Fibroblast of pulmonary artery (primary cell): ENCODE data around the gene RGS11.

Experiments used
- DNase-seq: peaks from one replicate; pipeline ENCODE4 v3.0.0-alpha.2; 2010; ENCODE audit warnings: low read depth
- H3K4me3 ChIP-seq: replicated peaks from 2 replicates; pipeline ENCODE4 v1.5.1; 2011; ENCODE audit warnings: low read depth, mild to moderate bottlenecking, control low read depth, low read length, moderate library complexity
- TF ChIP-seq, protein P1 (sequence below): IDR thresholded peaks from 2 replicates; pipeline ENCODE4 v1.5.1; 2011; ENCODE audit warnings: mild to moderate bottlenecking, control low read depth, low read length, inconsistent platforms; ENCODE audit errors: missing control alignments

RGS11 gene

DNA sequence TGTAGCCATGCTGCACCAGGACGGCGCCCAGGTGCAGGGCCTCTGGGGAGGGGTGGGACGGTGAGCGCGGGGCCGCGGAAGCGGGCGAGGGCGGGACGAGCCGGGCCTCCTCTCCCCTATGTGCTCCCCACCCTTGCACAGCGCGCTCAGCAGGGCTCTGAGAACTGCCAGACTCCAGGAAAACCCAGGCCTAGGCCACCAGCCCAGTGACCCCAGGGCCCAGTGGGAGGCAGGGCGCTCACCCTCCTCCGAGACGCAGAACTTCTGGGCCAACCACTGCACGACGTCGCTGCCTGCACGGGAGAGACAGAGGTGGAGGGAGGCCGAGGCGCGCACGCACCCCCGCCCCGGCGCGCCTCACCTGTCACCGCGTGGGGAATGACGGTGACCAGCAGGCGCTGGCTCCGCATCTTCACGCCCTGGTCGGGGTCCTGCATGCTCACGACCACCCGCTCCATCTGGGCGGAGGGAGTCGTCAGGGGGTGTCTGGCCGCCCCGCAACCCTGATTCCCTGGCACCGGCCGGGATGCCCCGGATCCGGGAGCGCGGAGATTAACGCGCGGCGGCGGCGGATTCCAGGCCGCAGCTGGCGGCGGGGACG lies 603 bp downstream of the RGS11 start:
- peak overlapping the region; percentile 28 for H3K4me3 ChIP-seq
- TF ChIP-seq, protein P1, sequence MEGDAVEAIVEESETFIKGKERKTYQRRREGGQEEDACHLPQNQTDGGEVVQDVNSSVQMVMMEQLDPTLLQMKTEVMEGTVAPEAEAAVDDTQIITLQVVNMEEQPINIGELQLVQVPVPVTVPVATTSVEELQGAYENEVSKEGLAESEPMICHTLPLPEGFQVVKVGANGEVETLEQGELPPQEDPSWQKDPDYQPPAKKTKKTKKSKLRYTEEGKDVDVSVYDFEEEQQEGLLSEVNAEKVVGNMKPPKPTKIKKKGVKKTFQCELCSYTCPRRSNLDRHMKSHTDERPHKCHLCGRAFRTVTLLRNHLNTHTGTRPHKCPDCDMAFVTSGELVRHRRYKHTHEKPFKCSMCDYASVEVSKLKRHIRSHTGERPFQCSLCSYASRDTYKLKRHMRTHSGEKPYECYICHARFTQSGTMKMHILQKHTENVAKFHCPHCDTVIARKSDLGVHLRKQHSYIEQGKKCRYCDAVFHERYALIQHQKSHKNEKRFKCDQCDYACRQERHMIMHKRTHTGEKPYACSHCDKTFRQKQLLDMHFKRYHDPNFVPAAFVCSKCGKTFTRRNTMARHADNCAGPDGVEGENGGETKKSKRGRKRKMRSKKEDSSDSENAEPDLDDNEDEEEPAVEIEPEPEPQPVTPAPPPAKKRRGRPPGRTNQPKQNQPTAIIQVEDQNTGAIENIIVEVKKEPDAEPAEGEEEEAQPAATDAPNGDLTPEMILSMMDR: no peak

DNA sequence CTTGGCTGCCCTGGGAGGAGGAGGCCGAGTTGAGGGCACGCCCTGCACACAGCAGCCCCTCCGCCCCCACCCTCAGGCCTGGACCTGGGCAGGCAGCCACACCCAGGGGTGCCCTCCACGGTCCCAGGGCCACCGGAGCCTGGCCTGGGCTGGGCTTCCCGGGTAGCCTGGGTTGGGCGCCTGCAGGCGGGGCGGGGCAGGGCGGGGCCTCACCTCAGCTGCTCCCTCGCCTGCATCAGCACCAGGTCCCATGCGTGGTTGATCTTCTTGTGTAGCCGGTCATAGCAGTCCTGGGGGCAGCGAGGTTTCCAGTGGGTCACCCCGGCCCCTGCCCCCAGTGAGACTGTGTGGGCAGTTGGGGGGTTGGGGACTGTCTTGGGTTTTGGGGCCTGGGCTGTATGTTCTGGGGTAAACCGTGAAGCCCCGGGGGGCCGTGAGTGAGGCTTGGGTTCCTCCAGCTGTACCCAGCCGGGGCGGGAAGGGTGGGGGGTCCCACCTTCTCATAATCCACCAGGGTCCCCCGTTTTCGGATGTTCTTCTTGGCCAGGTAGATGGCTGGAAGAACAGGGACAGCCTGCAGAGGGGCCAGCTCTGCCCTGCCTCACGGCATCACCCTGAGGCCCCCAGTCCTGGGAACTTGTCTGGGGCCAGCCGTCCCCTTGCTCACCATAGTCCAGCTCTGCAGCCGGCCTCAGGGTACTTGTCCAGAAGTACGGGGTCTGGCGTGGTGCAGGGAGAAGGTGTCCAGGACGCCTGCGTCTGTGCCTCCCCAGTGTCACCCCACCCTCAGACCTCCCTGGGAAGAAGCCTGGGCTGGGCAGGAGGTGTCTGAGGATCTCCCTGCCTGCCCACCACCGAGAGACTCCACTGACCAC lies 2.0 kb downstream of the RGS11 start:
- no peak for DNase-seq
- TF ChIP-seq, protein P1: no peak
- no peak overlapping the region for H3K4me3 ChIP-seq

More for the DNA sequence above, 603 bp downstream of the RGS11 start:
- DNase-seq: no peak

DNA sequence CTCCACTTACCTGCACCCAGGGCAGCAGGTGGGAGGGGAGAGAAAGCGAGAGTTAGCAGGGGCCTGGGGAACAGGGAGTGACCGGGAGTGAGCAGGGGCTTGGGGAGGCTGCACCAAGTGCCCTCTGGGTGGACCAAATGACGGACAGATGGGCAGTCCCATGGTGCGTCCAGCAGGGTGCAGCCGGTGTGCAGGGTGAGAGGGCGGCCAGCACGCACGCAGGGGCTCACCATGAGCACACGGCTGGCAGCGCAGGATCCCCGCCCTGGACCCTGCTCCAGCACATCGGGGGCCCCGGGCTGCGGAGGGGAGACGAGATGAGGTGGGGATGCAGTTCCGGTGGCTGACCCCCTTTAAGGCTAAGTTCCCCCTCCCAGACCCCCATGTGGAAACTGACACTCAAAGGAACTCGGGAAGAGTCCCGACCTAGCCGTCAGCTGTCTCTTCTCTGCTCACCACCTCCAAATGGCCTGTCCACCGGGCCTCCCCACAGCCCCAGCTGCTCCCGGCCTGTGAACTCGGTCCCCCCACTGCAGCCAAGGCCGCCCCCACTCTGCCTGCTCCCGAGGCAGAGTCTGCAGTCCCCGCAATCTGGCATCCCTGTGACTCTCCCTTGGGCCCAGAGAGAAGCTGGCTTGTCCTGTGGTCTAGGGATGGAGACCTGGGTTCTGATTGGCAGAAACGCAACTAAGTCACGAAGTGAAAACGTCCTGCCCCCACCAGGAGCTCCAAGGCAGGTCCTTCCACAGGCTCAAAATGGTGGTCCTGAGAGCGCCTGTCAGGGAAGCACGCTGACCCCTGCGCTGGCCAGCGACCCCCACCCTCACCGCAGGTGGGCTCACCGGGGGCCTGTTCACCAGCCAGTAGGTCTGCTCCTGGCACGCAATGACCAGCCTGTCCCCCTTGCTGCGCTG lies 2.9 kb downstream of the RGS11 start:
- H3K4me3 ChIP-seq: no peak overlapping the region
- DNase-seq: no peak

DNA sequence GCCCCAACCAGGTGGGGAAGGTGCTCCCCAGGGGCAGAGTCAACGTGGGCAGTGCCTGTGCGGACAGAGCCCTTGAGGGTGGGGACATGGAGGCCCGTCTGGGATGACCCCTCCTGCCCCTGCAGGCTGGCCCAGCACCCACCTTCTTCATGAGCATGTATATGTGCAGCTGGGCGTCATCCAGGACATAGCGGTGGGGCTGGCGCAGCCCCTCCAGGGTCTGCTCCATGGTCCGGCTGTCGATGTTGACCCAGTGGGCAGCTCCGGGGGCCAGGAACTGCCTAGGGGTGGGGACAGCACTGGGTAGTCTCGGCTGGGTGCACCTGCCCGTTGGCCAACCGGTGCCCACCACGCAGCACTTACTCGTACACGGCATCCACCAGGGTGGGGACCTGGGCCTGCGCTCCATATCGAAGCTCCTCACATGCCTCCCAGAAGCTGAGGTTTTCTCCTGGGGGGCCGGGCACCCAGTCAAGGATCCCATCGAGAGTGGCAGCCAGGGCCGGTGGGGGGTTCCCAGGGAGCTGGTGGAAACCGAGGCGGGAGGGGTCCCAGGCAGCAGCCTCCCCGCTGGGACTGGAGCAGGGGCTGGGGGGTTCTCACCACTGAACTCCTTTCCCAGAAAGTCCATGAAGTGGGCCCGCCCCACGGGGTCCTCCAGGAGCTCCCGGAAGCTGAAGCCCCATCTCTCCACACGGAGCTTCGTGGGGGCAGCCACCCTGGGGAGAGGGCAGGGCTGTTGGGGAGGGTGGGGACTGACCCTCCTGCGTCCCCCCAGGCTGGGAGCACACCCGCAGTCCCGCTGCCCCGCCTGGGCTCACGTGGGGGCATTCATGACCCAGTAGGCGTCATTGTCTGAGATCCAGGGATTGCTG lies 5.1 kb downstream of the RGS11 start:
- no peak overlapping the region for H3K4me3 ChIP-seq
- no peak for DNase-seq
- TF ChIP-seq, protein P1: no peak

More for the DNA sequence above, 2.9 kb downstream of the RGS11 start:
- TF ChIP-seq, protein P1: no peak

DNA sequence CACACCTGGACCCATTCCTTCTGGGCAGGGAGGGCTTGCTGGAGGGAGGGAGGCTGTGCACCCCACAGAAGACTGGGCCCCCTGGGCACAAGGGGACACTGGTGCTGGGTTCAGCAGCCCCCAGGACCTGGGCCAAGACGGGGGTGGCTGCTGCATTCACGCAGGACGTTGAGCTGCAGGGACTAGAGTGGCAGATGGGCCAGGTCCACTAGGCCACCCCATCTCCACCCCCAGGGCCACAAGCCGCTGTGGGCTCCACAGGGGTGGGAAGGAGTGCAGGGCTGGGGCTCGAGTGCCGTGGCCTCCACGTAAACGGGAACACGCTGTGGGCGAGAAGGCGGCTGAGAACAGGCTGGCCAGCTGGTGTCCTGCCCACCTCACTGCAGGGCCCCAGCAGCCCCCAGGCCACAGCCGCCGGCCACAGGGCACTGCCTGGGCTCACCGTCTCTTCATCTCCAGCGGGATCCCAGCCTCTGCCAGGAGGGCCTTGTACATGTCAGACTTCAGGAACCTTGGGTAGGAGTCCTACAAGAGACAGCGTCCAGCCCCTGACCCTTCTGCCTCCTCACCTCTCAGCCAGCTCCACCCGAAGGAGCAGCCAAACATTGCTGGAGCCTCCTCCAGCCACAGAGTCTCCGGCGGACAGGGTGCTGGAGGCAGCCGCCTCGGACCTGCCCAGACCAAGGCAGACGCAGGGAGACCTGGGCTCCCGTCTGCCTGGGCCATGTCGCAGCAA lies 6.5 kb downstream of the RGS11 start:
- TF ChIP-seq, protein P1: no peak
- DNase-seq: no peak
- no peak overlapping the region for H3K4me3 ChIP-seq
